TTC549 (cell line): Measurements from ENCODE around the gene HMOX1.

Experiments used
- FAIRE-seq: peaks from 2 replicates; lab custom pipeline; 2012; peaks lifted over from hg19 to GRCh38; lab: Jason Lieb, UNC

The HMOX1 gene

DNA sequence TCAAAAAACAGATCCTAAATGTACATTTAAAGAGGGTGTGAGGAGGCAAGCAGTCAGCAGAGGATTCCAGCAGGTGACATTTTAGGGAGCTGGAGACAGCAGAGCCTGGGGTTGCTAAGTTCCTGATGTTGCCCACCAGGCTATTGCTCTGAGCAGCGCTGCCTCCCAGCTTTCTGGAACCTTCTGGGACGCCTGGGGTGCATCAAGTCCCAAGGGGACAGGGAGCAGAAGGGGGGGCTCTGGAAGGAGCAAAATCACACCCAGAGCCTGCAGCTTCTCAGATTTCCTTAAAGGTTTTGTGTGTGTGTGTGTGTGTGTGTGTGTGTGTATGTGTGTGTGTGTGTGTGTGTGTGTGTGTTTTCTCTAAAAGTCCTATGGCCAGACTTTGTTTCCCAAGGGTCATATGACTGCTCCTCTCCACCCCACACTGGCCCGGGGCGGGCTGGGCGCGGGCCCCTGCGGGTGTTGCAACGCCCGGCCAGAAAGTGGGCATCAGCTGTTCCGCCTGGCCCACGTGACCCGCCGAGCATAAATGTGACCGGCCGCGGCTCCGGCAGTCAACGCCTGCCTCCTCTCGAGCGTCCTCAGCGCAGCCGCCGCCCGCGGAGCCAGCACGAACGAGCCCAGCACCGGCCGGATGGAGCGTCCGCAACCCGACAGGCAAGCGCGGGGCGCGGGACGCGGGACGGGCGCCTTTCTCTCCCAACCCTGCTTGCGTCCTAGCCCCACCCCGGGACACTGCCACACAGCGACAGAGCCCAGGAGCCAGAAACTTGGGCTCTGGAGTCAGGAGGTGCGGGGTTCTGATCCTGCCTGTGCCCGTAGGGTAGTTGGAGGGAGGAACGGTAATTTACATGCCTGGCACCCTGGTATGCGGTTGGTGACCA is at the start of gene HMOX1:
Gene HMOX1 (plus strand): TSS at position 560 of the 887 bp plus-strand sequence. CDS start 78 bp downstream, at position 638.
- FAIRE-seq = no peak

- FAIRE-seq = no peak
Observed at GRCh38 chr22:35332278-35332677, 48.6 kb upstream of the HMOX1 start.

DNA sequence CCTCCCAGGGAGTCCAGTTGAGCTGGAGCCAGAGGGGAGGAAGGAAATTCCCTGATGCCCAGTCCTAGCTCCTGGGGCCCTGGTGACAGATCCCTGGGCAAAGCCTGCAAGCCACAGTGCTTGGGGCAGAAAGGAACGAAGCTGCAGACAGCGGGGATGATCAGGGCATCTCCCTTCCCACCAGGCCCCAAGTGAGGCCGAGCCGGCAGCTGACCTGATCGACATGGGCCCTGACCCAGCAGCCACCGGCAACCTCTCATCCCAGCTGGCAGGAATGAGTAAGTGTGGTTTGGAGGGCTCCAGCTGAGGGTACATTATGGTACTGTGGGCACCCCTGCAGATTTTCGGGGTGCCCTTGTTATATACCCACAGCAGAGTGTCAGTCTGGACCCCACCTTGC is 47.7 kb upstream of the HMOX1 start:
- no peak for FAIRE-seq

GRCh38 chr22:35334004-35334403 is 46.9 kb upstream of the HMOX1 start:
- no peak for FAIRE-seq

DNA sequence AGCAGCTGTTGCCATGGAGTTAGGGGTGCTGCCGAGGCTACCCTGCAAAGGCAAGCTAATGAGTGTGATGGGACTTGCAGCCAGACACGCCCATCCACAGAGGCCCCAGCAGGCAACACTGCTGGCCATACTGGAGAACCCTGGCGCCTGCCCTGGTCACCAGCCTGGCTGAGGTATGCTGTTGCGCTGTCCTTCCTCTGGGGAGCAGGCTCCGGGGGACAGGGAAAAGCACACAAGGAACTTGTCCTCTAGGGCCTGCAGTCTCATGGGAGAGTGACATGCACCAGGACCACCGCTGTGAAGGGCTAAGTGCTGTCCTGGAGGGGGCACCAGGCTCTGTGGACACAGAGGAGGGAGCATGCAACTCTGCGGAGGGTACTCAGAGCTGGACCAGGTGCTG is 45.4 kb upstream of the HMOX1 start:
- no peak for FAIRE-seq

DNA sequence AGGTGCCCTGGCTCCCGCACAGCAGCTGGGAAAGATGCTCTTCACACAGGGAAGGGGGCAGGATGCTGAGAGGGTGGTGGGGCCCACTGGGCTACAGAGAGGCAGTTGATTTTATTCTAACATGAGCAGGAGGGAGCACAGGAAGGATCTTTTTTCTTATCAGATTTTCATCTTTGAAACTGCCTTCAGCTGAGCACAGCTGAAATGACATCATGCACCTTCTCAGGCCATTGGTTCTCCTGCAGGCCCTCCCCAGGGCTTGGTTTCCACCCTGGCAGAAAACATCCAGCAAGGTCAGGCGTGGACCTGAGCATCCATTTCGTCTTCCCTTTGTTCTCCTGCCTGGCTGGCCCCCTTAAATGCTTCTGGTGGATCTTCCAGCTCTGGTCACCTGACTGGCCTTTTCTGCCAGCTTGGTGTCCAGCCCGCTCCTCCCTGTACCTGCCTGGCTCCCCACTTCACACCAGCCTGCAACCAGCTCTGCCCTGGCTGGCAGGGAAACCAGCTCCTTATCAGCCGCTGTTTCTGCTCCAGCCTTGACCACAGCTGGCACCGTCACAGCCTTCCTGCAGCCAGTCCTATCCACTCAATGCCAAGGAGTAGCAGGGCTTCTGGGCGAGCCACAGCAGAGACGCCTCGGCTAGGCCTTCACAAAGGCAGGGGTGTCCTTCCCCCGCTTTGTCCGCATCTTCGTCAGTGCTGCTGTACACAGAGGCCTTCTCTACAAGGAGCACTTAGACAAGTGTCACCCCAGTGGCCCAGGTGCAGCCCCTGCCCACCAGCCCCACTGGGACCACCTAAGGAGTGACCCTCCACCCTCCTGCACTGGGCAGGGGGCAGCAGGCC is 44.7 kb upstream of the HMOX1 start:
- no peak for FAIRE-seq

GRCh38 chr22:35337932-35338331 is 43.0 kb upstream of the HMOX1 start:
- FAIRE-seq = no peak

- FAIRE-seq = no peak
Observed at GRCh38 chr22:35341090-35341874, 39.6 kb upstream of the HMOX1 start.

DNA sequence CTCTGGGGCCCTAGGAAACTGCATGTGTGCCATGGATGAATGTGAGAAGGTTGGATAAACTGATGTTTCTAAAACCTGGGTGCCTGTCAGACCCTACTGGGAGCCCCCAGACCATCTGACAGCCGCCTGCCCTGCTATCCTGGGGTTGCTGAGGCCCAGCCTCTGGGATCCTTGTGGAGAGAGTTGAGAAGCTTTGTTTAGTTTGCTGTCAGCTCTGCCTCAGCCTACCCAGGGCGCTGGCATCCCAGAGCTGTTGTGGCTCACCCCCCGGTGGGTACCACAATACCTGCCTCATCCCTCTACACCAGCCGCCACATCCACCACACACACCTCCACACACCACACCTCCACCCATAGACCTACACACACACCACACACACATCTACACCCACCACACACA is 38.5 kb upstream of the HMOX1 start:
- FAIRE-seq = no peak

- FAIRE-seq = no peak
Observed at GRCh38 chr22:35343664-35344550, 37.0 kb upstream of the HMOX1 start.

GRCh38 chr22:35344956-35345690 is 35.8 kb upstream of the HMOX1 start:
- FAIRE-seq = no peak

GRCh38 chr22:35345808-35346505 is 34.9 kb upstream of the HMOX1 start:
- FAIRE-seq = no peak

GRCh38 chr22:35346596-35347220 is 34.2 kb upstream of the HMOX1 start:
- FAIRE-seq = no peak

DNA sequence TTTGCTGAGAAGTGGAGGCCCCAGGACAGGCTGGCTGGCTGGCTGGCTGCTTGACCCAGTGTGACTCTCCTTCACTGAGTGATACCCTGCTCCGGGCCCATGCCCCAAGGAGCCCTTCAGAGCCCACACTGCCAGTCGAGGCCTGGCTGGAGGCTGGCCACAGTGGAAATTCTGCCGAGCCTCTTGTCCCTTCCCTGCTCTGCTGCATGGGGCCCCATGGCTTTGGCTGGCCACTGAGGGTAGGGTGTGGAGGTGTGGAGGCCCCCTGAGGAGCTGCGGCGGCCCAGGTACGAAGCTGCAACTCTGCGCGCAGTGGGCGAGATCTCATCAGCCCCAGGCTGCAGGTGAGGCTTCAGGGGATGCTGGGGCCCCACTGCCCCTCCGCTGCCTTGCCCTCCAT is 33.4 kb upstream of the HMOX1 start:
- FAIRE-seq = no peak

- no peak for FAIRE-seq
Observed at GRCh38 chr22:35348026-35348590, 32.8 kb upstream of the HMOX1 start.

DNA sequence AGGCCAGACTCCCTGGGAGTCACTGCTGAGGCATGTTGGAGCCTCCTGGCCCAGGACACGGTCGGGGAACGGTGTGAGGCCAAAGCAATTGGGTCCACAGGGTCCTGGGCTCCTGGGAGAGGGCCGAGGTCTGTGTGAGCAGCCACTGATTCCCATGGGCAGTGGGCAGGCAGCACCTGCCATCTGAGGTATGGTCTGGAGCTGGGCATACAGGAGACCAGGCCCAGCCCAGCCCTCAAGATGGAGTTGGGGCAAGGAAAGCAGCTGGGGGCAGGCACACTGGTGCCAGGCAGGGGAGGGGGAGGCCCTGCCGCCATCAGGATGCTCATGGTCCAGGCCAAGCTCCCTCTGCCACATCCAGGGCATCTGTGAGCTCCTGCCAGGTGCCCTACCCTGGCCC is 32.2 kb upstream of the HMOX1 start:
- FAIRE-seq = no peak

GRCh38 chr22:35349368-35349703 is 31.6 kb upstream of the HMOX1 start:
- no peak for FAIRE-seq

- FAIRE-seq = no peak
Observed at GRCh38 chr22:35349704-35350538, 31.0 kb upstream of the HMOX1 start.
